Body of pancreas (tissue), 4 donors: ENCODE measurements around the gene BRPF1. TPM values are rescaled to one million over a fixed set of nuclear protein-coding genes. Genes with fewer than 3 reads are reported as not detected.

Experiments used
- ATAC-seq: fragments of 150-250 bp; one replicate; pipeline ENCODE4 v1.9.1; 2016
- DNase-seq, 4 donors: peaks; one replicate each; pipeline ENCODE4 v3.0.0-alpha.2; 2019
- H3K27ac ChIP-seq, 4 donors: fragments of 200-600 bp; sonication (generic); 1 replicate in 3 of 4; 2 replicates in 1 of 4; pipeline versions ENCODE4 v1.5.1 to v1.6.1; 2016 to 2019; ENCODE audit warnings: mild to moderate bottlenecking in 1 of 4, mixed read lengths in 1 of 4, moderate library complexity in 1 of 4
- H3K27me3 ChIP-seq, 2 donors: fragments of 200-600 bp; sonication (generic); one replicate each; pipeline ENCODE4 v1.6.0; 2016; ENCODE audit warnings: mild to moderate bottlenecking in 1 of 2
- H3K36me3 ChIP-seq, 2 donors: fragments of 200-600 bp; sonication (generic); replicated peaks in 1 of 2; 2 replicates each; pipeline ENCODE4 v1.5.1; 2016; ENCODE audit warnings: low read depth in 2 of 2; ENCODE audit not compliant: insufficient read depth in 1 of 2
- H3K4me1 ChIP-seq: fragments of 200-600 bp; sonication (generic); one replicate; pipeline ENCODE4 v1.6.0; 2016
- H3K4me3 ChIP-seq, 2 donors: fragments of 200-600 bp; sonication (generic); 1 replicate in 1 of 2; 2 replicates in 1 of 2; pipeline ENCODE4 v1.5.1; 2016 to 2019
- H3K9me3 ChIP-seq, 3 donors: fragments of 200-600 bp; sonication (generic); 1 replicate in 2 of 3; 2 replicates in 1 of 3; pipeline ENCODE4 v1.5.1; 2016
- POLR2A ChIP-seq, 3 donors: fragments of 450-650 bp; IDR thresholded peaks; one replicate each; pipeline ENCODE4 v1.6.1; 2016; ENCODE audit warnings: antibody characterized with exemption in 3 of 3, mild to moderate bottlenecking in 2 of 3
- WGBS, 2 donors: methylation state at CpG; one replicate each; pipeline ENCODE4 v1.1.5; 2017; 5-methylcytosine and 5-hydroxymethylcytosine counted together
- intact Hi-C: fragments of 100-400 bp; cut with DNase I; formaldehyde crosslinking; loops from one replicate; pipeline ENCODE4 v1.15.1; 2023
- total RNA-seq, 2 donors: library from RNA; depleted of rRNA; stranded (reverse); fragments of >200 nt; gene quantifications; one replicate each; pipeline ENCODE4 v1.1.0, GENCODE V29; 2016
- TF ChIP-seq, protein P1 (sequence below), 7 experiments: fragments of 450-650 bp in 4 of 7; fragments of 200-600 bp in 3 of 7; sonication (generic) in 3 of 7; IDR thresholded peaks; one replicate each; pipeline ENCODE4 v1.5.1; 2016 to 2019; ENCODE audit warnings: antibody characterized with exemption in 7 of 7

The BRPF1 gene
- total RNA-seq, 2 donors from 2014 or later: 9.6 to 10.9 TPM

DNA sequence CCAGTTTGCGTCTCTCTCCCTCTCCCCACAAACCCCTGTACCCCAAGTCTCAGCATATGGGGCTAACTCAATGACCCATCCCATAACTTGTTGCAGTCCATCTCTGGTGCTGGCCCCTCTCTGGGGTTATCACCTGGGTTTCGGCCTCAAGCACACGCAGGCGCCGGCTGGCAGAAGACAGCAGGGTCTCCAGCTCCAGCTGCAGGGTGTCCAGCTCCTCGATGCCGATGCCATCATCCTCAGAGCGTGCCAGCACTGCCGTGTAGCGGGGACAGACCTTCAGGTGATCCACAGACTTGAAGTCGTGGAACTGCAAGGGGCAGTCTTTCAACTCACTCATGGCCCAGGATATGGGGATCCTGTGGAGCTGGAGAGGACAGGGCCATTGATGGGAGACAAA is 59.6 kb downstream of the BRPF1 start:
- no peaks in the 10 kb centered on the region for H3K36me3 ChIP-seq
- H3K9me3 ChIP-seq: no peaks in the 10 kb centered on the region
- DNase-seq: no peak
- peaks cover 31% of the 10 kb centered on the region for H3K4me1 ChIP-seq
- intact Hi-C loops: no loop called here
- no peak for TF ChIP-seq POLR2A (IDR thresholded peaks at IDR 0.05)
- TF ChIP-seq, protein P1, sequence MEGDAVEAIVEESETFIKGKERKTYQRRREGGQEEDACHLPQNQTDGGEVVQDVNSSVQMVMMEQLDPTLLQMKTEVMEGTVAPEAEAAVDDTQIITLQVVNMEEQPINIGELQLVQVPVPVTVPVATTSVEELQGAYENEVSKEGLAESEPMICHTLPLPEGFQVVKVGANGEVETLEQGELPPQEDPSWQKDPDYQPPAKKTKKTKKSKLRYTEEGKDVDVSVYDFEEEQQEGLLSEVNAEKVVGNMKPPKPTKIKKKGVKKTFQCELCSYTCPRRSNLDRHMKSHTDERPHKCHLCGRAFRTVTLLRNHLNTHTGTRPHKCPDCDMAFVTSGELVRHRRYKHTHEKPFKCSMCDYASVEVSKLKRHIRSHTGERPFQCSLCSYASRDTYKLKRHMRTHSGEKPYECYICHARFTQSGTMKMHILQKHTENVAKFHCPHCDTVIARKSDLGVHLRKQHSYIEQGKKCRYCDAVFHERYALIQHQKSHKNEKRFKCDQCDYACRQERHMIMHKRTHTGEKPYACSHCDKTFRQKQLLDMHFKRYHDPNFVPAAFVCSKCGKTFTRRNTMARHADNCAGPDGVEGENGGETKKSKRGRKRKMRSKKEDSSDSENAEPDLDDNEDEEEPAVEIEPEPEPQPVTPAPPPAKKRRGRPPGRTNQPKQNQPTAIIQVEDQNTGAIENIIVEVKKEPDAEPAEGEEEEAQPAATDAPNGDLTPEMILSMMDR (IDR thresholded peaks at IDR 0.05): no peak
- ATAC-seq: no peak
- 82 to 100% methylated on average over 1 to 10 of the region's 11 CpGs for WGBS, 2 donors
- H3K27me3 ChIP-seq: no peaks in the 10 kb centered on the region
- no peak overlapping the region for H3K27ac ChIP-seq
- H3K4me3 ChIP-seq: no peak overlapping the region

DNA sequence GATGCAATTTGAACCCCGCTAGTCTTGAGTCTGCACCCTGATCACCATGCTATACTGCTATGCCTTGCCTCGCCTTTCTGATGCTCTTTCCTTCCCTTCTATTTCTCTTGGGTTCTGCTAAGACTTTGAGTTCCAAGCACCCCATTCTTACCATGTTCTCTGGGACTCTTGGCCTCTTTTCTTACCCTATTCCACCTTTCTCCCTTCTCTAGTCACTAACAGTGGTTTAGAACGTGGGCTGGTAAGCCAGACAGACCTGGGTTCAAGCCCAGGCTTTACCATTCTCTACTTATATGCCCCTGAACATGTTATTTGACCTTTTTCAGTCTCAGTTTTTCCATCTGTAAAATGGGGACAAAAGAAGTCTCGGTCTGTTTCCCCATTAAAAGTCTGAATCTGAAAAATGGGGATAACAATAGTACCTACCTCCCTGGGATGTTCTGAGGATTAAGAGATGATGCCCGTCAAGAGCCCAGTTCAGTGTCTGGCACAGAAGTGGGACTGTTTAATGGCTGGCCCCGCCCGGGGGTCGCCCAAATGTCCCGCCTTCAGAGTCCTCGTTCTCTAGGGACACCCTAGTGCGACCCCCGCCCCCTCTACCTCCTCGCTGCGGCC is 60.4 kb downstream of the BRPF1 start:
- Histone ChIP-seq H3K27ac (peak overlapping the region; percentile 75 to 96 (median 91)), H3K27me3 (no peaks in the 10 kb centered on the region), H3K9me3 (no peaks in the 10 kb centered on the region), H3K36me3 (no peaks in the 10 kb centered on the region), H3K4me1 (peaks cover 31% of the 10 kb centered on the region), H3K4me3 (peak overlapping the region; percentile 66 to 96)
- TF ChIP-seq, protein P1 (IDR thresholded peaks at IDR 0.05): no peak
- peak in 2 of 3 donors; percentile 48 to 52 for TF ChIP-seq POLR2A (IDR thresholded peaks at IDR 0.05)
- ATAC-seq (no peak), DNase-seq (no peak)
- 15 to 26% methylated on average over 8 to 14 of the region's 14 CpGs for WGBS, 2 donors
- intact Hi-C loops: no loop called here

DNA sequence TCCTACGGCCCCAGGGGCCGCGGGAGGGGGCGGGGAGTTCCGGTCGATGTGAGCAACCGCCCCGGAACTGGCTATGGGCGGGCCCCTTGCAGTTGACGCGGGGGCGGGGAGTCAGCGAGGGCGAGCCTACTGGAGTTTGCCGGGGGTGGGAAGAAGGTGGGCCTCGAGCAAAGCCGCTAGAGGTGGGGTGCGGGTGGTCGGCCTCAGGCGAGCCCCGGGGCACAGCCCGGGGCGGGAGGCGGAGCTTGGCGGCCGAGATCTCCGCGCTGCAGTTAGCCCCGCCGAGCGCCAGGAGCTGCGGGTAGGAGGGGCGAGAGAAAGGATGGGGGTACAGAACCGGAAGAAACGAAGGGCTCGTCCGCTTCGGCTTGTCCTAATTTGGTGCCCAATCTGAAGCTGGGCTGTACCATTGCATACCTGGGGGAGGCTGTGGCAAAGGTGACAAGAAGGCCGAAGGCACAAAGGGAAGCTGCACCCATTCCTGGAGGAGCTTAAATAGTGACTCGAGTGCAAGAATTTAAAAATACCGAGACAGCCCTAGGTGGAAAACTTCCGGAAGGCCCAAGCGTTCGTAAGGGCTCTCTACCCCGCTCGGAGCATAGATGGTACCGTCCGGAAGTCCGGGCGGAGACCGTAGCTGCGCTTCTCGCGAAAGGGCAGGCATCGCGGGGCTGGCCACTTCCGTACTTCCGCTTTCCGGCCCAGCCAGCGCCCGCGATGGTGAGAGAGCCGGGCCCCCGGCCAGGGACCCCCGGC is 61.0 kb downstream of the BRPF1 start, which contains the start of the genes ARPC4 and TADA3:
Gene ARPC4, plus strand, starts transcription at position 678 of the 756 bp plus-strand sequence. Its CDS starts 40 bp downstream, at position 718.
Gene TADA3, minus strand, starts transcription at position 69 of the 756 bp plus-strand sequence. CDS start 1,007 bp downstream, outside the sequence.
- TF ChIP-seq, protein P1 (IDR thresholded peaks at IDR 0.05): peak in 4 of 7 experiments; percentile 37 to 42 (median 39)
- peak; percentile 37 to 74 (median 71) for TF ChIP-seq POLR2A (IDR thresholded peaks at IDR 0.05)
- no peaks in the 10 kb centered on the region for H3K27me3 ChIP-seq
- peak; percentile 95 for ATAC-seq
- peaks cover 0 to 5% of the 10 kb centered on the region in 2 donors for H3K36me3 ChIP-seq
- 0 to 2% methylated on average over 27 to 63 of the region's 65 CpGs for WGBS, 2 donors
- DNase-seq: peak; percentile 90 to 93 (median 90)
- intact Hi-C loops: no loop called here
- H3K4me1 ChIP-seq: peaks cover 31% of the 10 kb centered on the region
- peak within 1 kb of the TSS; percentile 75 to 96 (median 91) for H3K27ac ChIP-seq
- peak within 1 kb of the TSS; percentile 66 to 96 for H3K4me3 ChIP-seq
- no peaks in the 10 kb centered on the region for H3K9me3 ChIP-seq

DNA sequence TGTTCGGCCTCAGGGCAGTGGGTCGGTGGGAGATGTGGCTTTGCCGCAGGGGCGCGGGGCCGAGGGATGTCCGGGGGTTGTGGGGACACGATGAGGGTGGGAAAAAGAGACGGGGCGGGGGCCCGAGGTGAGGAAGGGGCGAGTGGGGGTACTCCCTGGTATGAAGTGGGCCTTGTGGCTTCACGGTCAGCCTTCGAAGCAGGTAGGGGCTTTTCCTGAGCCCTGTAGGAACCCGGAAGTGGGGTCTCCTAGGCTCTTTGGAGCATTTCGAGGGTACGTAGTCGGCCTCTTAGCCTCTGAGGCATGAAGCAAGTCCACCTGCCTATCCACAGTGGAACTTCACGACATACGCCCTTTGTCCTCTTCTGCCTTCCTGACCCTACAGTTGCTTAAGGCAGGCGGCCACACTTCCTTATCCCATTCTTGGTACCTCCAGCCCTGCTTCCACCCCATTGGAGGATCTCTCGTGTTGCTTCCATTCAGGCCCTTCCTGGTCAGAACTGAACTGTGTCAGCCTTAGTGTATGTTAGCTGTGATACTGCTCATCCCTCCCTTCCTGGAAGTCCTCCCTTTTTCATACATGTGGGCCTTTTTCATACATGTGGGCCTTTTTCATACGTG is 61.7 kb downstream of the BRPF1 start:
- H3K36me3 ChIP-seq: peaks cover 0 to 8% of the 10 kb centered on the region in 2 donors
- DNase-seq (peak in 1 of 4 donors; percentile 23), ATAC-seq (no peak)
- WGBS, 2 donors: 1% methylated on average over 11 to 23 of the region's 23 CpGs
- peaks cover 31% of the 10 kb centered on the region for H3K4me1 ChIP-seq
- H3K27ac ChIP-seq: peak overlapping the region; percentile 75 to 96 (median 91)
- no peaks in the 10 kb centered on the region for H3K27me3 ChIP-seq
- H3K9me3 ChIP-seq: no peaks in the 10 kb centered on the region
- TF ChIP-seq, protein P1 (IDR thresholded peaks at IDR 0.05): peak in 1 of 7 experiments; percentile 5
- TF ChIP-seq POLR2A (IDR thresholded peaks at IDR 0.05): no peak
- intact Hi-C loops: no loop called here
- peak overlapping the region; percentile 66 to 96 for H3K4me3 ChIP-seq
